Fibroblast of the conjunctiva (primary cell): ENCODE data around the gene OCRL.

Source experiments
- DNase-seq: peaks from one replicate; pipeline ENCODE4 v3.0.0-alpha.2; 2010; ENCODE audit warnings: low read depth

OCRL gene

DNA sequence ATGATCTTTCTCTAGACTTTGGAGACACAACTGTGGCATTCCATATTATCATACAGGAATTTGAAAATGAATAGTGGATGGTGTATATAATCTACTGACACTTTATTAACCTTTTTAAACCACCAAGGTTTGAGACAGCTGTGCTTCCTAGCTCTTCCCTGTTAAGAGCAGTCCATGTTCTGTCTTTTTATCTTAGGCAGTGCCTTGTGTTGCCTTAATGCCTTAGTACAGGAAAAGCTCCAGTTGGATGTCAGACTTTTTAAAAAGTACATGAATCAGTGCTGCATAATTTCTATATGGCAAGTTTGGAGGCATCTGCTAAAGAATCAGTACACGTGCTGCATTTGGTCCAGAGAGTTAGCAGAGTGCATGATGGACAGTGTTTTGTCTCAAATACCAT is 45.1 kb downstream of the OCRL start:
- DNase-seq: no peak

DNA sequence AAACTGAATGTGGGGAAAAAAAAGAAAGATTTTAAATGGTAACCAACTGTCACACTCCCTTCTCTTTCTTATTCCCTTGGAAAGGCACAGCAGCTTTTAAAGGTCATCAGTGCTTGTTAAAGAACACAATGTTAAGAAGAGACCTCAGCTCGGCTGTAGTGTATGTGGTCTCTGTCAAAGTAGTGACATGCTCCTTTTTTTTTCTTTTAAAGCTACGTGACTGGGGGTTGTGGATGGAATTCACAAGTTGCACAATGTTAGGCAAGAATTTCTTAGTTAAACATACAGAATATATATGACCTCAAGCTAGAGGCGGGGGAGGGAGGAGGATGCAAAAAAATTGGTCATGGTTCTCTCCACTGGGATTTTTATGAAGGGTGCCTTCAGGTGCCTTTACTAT is 45.6 kb downstream of the OCRL start:
- no peak for DNase-seq

DNA sequence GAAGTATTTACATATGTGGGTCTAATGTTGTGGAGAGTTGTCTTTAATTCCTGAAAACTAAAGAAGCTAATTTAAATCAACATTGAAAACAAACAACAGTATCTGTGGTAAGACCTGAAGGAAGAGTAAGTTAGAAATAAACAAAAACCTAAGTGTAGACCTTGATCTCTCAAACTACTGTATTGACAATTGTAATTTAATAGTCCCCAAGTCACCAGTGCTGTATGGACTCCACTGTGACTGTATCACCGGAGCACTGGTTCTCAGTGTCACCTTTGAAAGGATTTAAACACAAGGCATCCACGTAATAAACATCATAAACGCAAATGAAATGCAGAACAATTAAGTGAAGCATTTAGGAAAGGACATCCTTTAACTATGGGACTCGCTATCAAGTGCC is 46.4 kb downstream of the OCRL start:
- no peak for DNase-seq

DNA sequence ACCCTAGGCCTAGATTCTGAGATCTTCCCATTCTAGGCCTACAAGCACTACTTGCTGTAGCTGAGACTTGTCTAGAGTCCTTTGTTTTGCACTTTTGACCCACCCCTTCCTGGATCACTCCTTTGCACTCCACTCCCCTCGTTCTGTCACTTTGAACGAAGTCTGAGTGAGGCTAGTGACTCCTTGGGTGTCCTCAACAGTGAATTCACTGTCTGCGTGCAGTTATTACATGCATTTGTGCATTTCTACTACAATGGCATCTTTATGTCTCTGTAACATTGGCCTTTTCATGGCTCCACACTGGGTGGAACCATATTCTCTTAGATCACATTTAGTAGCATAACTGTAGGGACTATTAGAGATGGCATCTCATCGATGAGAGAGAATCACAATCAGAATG is 50.5 kb downstream of the OCRL start:
- no peak for DNase-seq

DNA sequence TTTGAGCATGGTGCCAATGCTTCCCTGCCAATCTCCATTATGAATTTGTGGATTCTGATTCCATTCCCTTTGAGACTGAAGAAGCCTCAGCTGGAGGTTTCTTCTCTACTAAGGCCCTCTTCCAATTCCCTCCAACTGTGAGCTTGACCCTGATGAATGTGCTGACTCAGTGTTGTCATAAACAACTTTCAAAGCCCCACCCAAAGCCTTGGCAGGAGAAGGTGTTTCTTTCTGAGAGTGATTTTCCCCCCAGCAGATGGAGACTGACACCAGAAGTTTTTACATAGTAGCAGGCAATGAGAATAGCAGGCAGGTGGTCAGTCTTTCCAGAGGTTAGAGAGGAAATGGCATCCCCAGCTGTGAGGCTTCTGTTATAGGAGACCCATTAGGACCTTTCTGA is 53.1 kb downstream of the OCRL start:
- DNase-seq: peak; percentile 49

DNA sequence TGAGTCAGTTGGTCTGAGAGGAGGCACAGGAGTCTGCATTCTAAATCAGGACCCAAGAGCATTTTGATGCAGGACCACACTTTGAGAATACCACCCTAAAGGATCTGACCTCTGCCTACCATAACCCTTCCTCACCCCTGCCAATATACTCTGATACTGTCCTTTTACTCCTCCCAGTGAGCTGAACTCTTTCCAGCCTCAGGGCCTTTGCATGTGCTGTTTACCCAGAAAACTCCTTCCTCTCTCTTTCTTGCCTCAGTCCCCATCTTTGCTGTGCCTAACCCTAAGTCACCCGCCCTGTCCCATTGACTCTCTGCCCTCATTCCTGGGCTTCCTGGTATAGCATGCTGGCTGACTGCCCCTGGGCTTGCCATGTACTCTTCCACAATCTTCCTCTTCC is 54.7 kb downstream of the OCRL start:
- DNase-seq: no peak

DNA sequence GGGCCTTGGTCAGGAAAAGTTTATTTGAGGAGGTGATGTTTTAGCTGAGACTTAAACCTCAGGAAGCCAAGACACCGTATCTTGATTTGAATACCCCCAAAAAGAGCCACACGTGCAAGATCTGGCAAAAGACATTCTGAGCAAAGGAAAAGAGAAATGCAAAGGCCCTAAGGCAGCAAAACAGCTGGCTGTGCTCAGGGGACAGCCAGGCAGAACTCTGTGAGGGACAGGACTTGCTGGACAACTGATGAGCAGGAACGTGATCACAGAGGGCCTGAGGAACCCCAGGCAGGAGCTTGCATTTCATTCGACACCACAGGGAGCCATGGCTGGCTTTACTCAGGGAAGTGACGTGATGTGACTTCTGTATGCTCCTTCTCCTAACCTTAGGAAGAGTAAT is 56.0 kb downstream of the OCRL start:
- DNase-seq: no peak

DNA sequence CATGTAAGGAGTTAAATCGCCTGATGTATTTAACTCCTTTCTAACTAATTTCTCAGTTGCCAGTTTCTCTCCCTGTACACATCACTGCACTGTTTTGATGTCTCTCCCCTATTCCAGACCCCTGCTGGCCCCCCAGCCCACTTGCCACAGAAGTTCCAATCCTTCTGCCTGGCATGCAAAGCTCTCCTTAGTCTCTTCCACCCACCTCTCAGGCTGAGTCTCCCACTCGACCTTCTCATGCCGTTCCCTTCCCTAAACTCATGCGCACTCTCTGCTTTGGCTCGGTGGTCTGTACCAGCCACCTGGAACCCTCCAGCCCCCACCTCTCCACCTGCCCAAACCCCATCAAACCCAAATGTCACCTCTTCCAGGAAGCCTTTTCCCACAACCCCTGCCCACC is 57.8 kb downstream of the OCRL start:
- DNase-seq: no peak

DNA sequence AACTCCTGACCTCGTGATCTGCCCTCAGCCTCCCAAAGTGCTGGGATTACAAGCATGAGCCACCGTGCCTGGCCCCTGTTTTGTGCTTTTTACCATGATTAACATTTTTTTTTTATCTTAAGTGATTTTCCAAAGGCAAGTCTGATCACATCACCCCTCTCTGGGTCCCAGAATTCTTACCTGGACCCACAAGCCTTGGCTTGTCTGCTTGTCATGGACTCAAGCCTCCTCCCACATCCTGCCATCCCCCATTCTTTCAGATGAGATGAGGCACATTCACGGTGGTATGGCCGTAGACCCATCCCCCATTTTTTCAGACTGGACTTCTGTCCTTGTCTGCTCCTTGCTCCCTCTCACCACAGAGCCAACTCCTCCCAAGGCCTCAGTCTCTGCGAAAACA is 59.4 kb downstream of the OCRL start:
- no peak for DNase-seq

DNA sequence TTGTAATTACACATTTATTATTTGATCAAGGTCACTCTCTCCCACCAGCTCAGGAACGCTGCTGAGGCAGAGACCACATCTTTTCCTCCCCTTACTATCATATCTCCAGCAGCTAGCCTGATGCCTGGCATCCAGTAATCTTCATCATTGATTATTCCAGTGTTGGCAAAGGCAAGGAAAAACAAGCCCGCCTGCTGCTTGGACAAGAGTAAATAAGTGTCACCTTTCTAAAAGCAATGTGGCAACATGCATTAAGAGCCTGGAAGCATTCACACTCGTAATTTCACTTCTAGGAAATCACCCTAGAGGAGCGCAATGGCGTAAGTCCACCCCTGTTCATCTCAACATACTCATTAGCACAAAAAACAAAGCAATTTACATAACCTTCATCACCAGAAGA is 59.9 kb downstream of the OCRL start:
- no peak for DNase-seq

DNA sequence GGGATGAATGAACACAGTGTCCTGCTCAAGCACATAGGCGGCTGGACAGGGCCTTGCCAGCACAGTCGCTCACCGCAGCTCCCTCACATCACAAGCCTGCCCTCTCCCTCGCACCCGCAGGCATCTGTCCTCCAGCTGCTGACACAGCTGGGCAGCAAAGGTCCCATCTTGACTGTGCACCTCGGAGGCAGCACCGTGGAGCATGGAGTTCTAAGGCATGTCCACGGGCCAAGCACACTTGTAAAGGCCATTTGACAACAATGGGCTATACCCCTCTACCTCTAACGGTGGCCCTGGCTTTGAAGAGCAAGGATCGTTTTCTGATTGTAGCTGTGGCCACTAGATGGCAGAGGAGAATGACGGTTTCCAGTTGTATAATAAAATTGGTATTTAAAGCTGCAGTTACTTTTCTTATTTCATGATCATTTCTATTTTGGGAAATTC is 60.9 kb downstream of the OCRL start:
- peak; percentile 17 for DNase-seq

DNA sequence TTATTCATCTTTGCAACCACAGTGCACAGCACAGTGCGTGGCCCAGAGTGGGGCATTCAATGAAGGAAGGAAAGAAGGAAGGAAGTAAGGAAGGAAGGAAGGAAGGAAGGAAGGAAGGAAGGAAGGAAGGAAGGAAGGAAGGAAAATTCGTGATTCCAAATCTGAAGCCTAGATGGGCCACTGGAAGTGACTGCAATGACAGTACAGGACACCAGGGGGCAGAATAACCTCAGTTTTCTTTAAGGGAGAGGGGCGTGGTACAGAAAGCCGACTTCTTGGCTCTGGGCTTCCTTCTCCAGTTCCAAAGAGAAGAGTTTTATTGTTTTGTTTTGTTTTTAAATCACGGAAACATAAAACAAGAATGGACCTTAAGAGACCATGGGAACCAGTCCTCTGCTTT is 66.9 kb downstream of the OCRL start:
- DNase-seq: peak; percentile 38

DNA sequence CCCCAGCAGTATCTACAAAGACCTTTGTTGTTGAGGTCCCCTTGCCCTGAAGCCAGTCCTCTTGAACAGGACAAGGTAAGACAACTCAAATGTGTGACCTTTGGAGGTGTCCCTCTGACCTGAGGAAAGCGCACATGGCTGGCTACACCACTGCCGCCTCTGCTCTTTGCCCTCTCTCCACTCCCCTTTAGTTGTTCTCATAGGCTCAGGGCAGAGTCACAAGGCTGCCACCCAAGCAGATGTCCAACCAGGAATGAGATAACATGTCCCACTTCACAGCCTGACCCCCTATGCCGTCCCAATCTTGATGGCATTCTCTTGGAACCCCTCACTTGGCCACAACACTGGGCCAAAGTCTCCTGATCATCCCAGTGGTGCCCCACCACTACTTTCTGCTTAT is 68.4 kb downstream of the OCRL start:
- DNase-seq: no peak

DNA sequence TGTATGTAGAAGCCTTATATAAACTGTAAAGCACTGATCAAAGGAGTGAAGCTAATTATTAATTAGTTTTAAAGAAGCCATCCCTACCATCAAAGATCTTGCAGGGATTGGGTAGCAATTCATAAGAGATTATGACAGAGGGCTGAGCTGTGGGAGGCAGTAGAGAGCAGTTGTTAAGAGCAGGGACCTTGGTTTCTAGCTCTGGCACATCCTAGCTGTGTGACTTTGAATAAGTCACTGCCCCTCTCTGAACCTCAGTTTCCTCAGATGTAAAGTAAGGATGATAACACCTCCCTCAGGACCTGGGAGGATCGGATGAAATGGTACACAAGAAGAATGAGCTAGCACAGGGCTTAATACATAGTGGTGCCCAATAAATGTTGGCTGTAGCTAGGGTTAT is 69.3 kb downstream of the OCRL start:
- no peak for DNase-seq

DNA sequence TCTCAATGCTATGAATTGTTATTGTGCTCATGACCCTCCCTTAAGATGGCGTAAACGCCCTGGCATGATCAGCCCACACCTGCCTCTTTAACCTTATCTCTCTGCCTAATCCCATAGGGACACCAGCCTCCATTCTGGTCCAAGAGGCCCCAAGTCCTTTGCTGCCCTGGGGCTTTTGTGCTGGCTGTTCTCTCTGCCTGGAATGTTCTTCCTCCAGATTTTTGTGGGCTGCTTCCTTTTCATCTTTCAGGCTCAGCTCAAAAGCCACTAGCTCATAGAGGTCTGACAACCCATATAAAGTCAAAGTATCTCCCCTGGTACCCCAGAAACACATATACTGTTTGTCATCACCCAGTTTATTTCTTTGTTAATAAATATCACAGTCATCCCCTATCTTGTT is 72.3 kb downstream of the OCRL start:
- no peak for DNase-seq

DNA sequence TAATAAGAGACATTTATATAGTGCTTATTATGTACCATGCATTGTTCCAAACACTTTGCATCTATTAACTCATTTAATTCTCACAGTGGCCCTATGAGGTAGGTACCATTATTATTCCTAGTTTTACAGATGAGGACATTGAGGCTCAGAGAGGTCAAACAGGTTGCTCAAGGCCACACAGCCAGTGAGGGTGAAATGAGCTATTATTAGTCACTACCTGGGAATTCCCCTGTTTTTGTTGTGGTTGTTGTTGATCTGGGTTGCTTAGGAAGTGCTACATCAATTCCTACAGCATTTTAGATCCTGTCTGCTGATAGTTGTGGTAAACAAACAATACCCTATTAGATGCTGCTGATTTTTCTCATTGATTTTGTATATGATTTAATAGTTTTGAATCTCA is 73.5 kb downstream of the OCRL start:
- DNase-seq: no peak

DNA sequence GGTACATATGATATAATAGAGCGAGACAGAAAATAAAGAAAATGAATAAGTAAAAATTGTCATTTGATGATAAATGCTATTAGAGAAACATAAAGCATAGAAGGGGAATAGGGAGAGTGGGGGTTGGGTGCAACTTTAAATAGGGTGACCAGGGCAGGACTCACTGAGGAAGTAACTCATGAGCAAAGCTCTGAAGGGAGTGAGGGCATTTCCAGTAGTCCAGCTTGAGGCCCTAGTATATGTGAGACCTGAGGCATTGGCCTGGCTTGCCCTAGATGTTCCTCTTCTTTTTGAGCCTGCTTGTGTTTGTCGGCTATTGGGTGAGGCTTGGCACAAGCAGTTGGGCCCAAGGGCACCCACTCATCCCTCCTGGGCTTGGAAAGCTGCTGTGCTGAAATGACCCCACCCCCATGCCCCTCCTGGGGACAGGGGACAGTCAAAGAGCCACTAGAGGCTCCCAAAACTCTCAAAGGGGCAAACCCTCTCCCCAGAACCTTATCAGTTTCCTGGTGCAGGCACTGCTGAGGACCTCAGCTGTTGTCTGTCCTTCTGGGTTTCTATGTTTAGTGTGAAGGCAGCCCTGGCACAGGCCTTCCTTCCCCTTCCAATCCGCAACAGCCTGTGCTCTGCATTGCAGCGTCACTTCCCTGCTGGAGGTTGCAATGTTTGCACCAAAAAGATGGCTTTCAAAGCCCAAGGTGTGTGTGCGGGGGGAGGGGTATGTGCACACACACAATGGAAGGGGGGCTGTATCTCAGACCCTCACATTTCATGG is 74.6 kb downstream of the OCRL start:
- no peak for DNase-seq

DNA sequence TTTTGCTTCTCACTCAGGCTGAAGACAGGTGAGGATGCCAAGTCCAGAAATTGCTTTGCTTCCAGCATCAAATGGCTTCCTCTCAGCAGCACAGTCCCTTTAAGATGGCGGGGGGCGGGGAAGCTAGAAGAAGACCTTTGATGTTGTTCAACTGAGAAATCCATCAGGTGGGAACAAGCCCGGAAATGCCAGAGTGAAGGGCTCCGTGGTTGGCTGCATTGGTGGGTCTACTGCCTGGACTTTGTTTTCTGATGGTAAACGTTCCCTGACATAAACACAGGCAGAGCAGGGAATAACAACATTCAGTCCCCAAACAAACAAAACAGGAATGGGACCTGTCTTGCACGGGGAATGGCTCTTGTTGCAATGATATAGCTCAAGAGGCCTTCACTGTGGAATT is 77.4 kb downstream of the OCRL start:
- no peak for DNase-seq

DNA sequence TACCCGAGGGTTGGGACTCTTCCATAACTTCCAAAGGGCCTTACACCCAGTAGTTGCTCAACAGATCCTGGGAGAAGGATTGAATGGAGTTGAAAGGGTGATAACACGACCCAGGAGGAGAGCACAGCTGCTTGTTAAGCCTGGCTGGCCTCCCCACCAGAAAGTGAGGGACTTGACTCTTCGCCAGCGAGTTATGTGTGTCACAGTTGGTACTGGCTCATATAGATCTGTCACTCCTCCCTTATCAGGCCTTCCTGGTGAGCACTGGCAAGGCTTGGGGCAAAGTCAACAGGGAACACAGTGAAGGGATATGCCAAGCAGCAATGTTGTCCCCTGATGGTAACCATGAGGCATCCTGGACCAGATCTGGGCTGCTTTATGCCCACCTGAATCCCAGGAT is 78.9 kb downstream of the OCRL start:
- DNase-seq: no peak

DNA sequence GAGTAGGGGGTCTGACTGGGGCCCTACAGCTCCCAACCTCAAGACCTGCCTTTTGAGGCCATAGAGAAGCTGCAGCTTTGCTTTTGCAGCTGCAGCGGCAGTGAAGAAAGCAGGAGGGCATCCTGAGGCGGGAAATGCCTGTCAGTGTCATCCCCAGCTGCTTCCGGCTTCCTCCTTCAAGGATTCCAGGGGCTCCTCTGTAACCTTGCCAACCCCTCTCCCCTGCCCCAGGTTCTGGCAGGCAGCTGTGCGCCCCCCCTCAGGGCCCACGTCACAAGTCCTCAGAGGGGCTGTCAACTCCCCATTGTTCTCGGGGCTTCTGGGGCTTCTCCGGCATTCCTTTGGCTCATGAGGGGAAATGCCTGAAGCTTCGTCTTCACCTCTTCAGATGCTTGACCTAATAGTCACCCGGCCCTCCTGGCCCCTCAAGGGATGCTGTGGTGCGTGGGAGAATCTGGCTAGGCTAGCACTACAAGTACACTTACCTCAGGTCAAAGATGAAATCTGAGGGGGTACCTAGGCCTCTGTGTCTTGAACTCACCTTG is 82.8 kb downstream of the OCRL start:
- no peak for DNase-seq

DNA sequence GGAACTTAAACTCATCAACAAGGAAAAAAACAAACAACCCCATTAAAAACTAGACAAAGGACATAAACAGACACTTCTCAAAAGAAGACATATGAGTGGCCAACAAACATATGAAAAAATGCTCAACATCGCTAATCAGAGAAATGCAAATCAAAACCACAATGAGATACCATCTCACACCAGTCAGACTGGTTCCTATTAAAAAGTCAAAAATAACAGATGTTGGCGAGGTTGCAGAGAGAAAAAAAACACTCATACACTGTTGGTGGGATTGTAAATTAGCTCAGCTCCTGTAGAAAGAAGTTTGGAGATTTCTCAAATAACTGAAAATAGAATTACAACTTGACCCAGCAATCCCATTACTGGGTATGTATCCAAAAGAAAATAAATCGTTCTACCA is 86.0 kb downstream of the OCRL start:
- no peak for DNase-seq

DNA sequence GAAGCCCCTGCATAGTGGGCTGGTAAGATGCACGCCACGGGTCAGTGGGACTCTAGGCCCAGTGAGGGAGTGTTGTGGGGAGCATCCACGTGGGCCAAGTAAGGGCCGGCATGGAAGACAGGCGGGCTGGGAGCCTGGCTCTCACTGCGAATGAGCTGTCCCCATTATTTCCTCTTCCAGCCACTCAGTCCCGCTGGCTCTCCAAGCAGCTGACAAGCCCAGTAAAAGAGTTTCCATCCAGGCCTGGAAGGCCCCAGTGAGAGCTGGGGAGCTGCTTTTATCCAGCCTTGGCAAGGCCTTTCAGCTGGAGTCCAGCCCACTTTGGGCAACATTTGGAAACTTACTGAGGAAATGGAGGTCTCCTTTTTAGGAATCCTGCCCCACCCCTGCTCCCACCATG is 89.8 kb downstream of the OCRL start:
- DNase-seq: no peak

DNA sequence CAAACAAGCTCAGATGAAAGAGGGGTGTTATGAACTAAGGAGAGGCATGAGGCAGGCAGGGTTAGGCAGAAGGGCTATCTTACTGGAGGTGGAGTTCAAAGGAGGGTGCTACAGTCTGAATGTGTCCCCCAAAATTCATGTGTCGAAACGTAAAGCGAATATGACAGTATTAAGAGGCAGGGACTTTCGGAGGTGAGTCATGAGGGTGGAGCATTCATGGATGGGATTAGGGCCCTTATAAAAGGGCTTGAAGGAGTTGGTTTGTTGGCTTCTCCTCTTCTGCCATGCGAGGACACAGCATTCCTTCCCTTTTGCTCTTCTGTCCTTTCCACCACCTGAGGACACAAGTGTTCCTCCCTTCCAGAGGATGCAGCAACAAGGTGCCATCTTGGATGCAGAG is 91.8 kb downstream of the OCRL start:
- DNase-seq: no peak

DNA sequence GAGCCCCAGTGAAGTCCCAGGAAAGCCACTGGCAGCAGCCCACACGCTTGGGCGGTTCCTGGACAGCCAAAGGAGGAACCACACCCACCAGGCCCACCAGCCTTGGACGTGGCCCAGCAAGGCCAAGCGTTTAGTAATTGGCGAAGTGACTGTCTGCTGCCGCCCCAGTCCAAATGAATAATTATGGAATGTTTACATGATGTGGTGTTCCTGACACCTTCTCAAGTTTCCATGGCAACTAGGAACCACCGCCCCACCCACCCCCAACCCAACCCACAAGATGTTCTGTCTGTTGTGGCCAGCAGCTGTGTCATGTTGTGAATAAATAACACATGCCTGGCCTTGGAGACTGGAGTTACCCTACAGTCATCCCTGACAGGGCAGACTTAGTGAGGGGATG is 92.4 kb downstream of the OCRL start:
- peak; percentile 40 for DNase-seq
